ENCODE data around the gene ARL1. TPM values are rescaled to one million over a fixed set of nuclear protein-coding genes. Genes with fewer than 3 reads are reported as not detected.

ARL1 gene
- total and polyA plus RNA-seq, 2 of the 13 experiments (the other 11 are each of a cell fraction or from before 2014, with no cell fraction given), result 90.9 to 123 TPM

- TF ChIP-seq ZNF230 (CRISPR knock-in tag; IDR thresholded peaks at IDR 0.05) (no peak), MIXL1 (CRISPR knock-in tag; IDR thresholded peaks at IDR 0.05) (no peak), HMG20A (CRISPR knock-in tag; IDR thresholded peaks at IDR 0.05; ENCODE audit: borderline replicate concordance) (no peak), ZNF205 (CRISPR knock-in tag; IDR thresholded peaks at IDR 0.05) (no peak), HOXA9 (CRISPR knock-in tag; IDR thresholded peaks at IDR 0.05; ENCODE audit: borderline replicate concordance) (no peak), ZFP36 (IDR thresholded peaks at IDR 0.05; ENCODE audit: borderline replicate concordance, low read depth, low read length, partially characterized antibody) (no peak), SYNCRIP (IDR thresholded peaks at IDR 0.05; ENCODE audit: insufficient read depth, low read depth, low read length) (no peak)
- TF ChIP-seq, protein P1, sequence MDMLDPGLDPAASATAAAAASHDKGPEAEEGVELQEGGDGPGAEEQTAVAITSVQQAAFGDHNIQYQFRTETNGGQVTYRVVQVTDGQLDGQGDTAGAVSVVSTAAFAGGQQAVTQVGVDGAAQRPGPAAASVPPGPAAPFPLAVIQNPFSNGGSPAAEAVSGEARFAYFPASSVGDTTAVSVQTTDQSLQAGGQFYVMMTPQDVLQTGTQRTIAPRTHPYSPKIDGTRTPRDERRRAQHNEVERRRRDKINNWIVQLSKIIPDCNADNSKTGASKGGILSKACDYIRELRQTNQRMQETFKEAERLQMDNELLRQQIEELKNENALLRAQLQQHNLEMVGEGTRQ (IDR thresholded peaks at IDR 0.05; ENCODE audit: low read depth, low read length), result no peak
- TF ChIP-seq, protein P1 (CRISPR knock-in tag; IDR thresholded peaks at IDR 0.05; ENCODE audit: borderline replicate concordance), result no peak
These were observed 28.6 kb upstream of the ARL1 start (continued) for GRCh38 chr12:101436136-101436535.

GRCh38 chr12:101430456-101430855 lies 22.9 kb upstream of the ARL1 start:
- in situ Hi-C loops (cut with HindIII; ENCODE audit: extremely low pct_ligation_motif_present, low pct_unique_long_range_greater_than_20kb), result no loop called here
- WGBS (ENCODE audit: low lambda C conversion rate), result 9% methylated on average over 2 of the region's 2 CpGs
- Histone ChIP-seq H2AFZ (ENCODE audit: low read length) (no peak overlapping the region), H3K79me2 (ENCODE audit: insufficient read depth, low read length) (no peaks in the 10 kb centered on the region), H3K9ac (ENCODE audit: insufficient read depth, low read depth, low read length) (no peak overlapping the region), H3K4me2 (ENCODE audit: low read depth, low read length) (no peak overlapping the region), H3K27me3 (ENCODE audit: control insufficient read depth in 1 of 2, insufficient read depth in 2 of 2, low read length in 2 of 2) (0 out of 5 replicates have a peak, but pooled peaks cover 0 to 3% of the 10 kb centered on the region in 2 experiments), H3K4me3 (replicated peaks in 1 of 3; ENCODE audit: insufficient read depth in 1 of 3, low read depth in 2 of 3, low read length in 3 of 3) (no peak overlapping the region), H3K27ac (ENCODE audit: extremely low read length, insufficient read depth, low read length) (no peak overlapping the region), H3K36me3 (replicated peaks in 1 of 2; ENCODE audit: control insufficient read depth in 1 of 2, insufficient read depth in 2 of 2, low read length in 2 of 2) (no peaks in the 10 kb centered on the region), H3K4me1 (ENCODE audit: insufficient read depth, low read length) (no peaks in the 10 kb centered on the region), H4K20me1 (ENCODE audit: insufficient read depth, low read length) (no peaks in the 10 kb centered on the region), H3K9me3 (ENCODE audit: low read length) (no peaks in the 10 kb centered on the region)
- DNase-seq (ENCODE audit: low spot score) (no peak), FAIRE-seq (no peak), ATAC-seq (no peak)
- no TSS peak for BruUV-seq (replicated peaks)
- intact Hi-C loops (cut with micrococcal nuclease; ENCODE audit: unreplicated experiment), result no loop called here
- ChIA-PET POLR2A (no interaction called here), CTCF (ENCODE audit: low intra/inter-chr PET ratio, low total read pairs) (no interaction called here)
- no peak for TF ChIP-seq POLR2G (IDR thresholded peaks at IDR 0.05; ENCODE audit: low read depth, low read length)
- TF ChIP-seq PHF20 (CRISPR knock-in tag; IDR thresholded peaks at IDR 0.05), result no peak
- no peak for TF ChIP-seq ATAD3A (CRISPR knock-in tag; IDR thresholded peaks at IDR 0.05)
- TF ChIP-seq ZBTB7A (CRISPR knock-in tag; IDR thresholded peaks at IDR 0.05), result no peak
- no peak for TF ChIP-seq POGZ (CRISPR knock-in tag; IDR thresholded peaks at IDR 0.05)
- no peak for TF ChIP-seq ARNT2 (CRISPR knock-in tag; IDR thresholded peaks at IDR 0.05; ENCODE audit: low read depth)
- TF ChIP-seq BCL6 (CRISPR knock-in tag; IDR thresholded peaks at IDR 0.05), result no peak
- no peak for TF ChIP-seq ZNF30 (CRISPR knock-in tag; IDR thresholded peaks at IDR 0.05)
- TF ChIP-seq PITX1 (CRISPR knock-in tag; IDR thresholded peaks at IDR 0.05), result no peak
- TF ChIP-seq HDAC2 (CRISPR knock-in tag; IDR thresholded peaks at IDR 0.05), result no peak
- TF ChIP-seq ZNF10 (CRISPR knock-in tag; IDR thresholded peaks at IDR 0.05; ENCODE audit: borderline replicate concordance, low read depth), result no peak
- TF ChIP-seq ZUFSP (CRISPR knock-in tag; IDR thresholded peaks at IDR 0.05; ENCODE audit: borderline replicate concordance), result no peak
- no peak for TF ChIP-seq CREB3 (CRISPR knock-in tag; IDR thresholded peaks at IDR 0.05)

All from HepG2 (cell line).